Measurements from ENCODE around the gene FZR1. TPM values are rescaled to one million over a fixed set of nuclear protein-coding genes. Genes with fewer than 3 reads are reported as not detected.

Gene FZR1
- total and polyA plus RNA-seq, 9 of the 15 experiments (the other 6 are each of a cell fraction or from before 2014, with no cell fraction given) = 0.18 to 48.0 (median 22.2) TPM

GRCh38 chr19:3585301-3586126, 79.4 kb downstream of the FZR1 start, which contains the start of gene GIPC3 (continued):
- TF ChIP-seq ZNF655 (CRISPR knock-in tag; IDR thresholded peaks at IDR 0.05) (no peak), SUPT5H (IDR thresholded peaks at IDR 0.05) (no peak), ZNF217 (CRISPR knock-in tag; IDR thresholded peaks at IDR 0.05) (no peak), SMARCA5 (IDR thresholded peaks at IDR 0.05) (no peak), BDP1 (IDR thresholded peaks at IDR 0.05; ENCODE audit: insufficient read depth, insufficient read length) (no peak), ZNF449 (CRISPR knock-in tag; IDR thresholded peaks at IDR 0.05) (no peak), NR4A1 (CRISPR knock-in tag; IDR thresholded peaks at IDR 0.05) (no peak), NR4A1 (tag; IDR thresholded peaks at IDR 0.05) (no peak), PRDM10 (IDR thresholded peaks at IDR 0.05; ENCODE audit: partially characterized antibody) (no peak), GATA2 (CRISPR knock-in tag; IDR thresholded peaks at IDR 0.05) (no peak), E2F1 (CRISPR knock-in tag; IDR thresholded peaks at IDR 0.05) (no peak), CEBPB (tag; IDR thresholded peaks at IDR 0.05) (no peak), SRSF7 (optimal IDR thresholded peaks at IDR 0.05; ENCODE audit: low read depth, low read length) (no peak), ZNF354B (CRISPR knock-in tag; IDR thresholded peaks at IDR 0.05) (no peak)
